NCI-H2081 (cell line): Measurements from ENCODE around the gene C19orf12.
"Not testable (repeated sequence)": the region's sequence is repeated elsewhere in the genome, so short reads cannot be mapped to it uniquely, and the experiment has no call there.

Source experiments
- DNase-seq, 2 experiments: peaks; one replicate each; lab custom pipeline; 2025; lab: John Stamatoyannopoulos, UW

C19orf12 gene

DNA sequence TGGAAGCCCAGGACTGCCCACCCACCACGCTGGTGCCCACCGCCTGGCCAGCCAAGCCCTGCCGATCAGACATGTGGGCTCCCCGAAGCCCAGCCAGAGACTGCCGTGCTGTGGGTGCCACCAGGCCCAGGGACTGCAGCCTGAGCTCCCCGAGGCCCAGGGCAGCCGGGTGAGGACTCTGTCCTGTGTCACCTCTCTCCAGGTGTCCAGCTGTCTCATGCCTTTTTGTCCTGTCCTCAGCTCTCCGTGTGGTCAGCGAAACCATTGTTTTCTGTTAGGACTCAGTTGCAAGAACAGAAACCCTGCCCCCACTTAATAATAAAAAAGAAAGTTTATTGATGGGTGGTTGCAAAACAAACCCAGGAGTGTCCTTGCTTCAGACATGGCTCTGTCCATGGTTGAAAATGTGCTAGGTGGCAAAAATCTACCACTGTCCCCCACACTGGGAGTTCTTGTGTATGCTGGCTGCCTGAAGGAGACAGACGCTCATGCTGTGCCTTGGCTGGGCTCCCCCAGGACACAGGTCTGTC lies 39.9 kb downstream of the C19orf12 start:
- no peak for DNase-seq

DNA sequence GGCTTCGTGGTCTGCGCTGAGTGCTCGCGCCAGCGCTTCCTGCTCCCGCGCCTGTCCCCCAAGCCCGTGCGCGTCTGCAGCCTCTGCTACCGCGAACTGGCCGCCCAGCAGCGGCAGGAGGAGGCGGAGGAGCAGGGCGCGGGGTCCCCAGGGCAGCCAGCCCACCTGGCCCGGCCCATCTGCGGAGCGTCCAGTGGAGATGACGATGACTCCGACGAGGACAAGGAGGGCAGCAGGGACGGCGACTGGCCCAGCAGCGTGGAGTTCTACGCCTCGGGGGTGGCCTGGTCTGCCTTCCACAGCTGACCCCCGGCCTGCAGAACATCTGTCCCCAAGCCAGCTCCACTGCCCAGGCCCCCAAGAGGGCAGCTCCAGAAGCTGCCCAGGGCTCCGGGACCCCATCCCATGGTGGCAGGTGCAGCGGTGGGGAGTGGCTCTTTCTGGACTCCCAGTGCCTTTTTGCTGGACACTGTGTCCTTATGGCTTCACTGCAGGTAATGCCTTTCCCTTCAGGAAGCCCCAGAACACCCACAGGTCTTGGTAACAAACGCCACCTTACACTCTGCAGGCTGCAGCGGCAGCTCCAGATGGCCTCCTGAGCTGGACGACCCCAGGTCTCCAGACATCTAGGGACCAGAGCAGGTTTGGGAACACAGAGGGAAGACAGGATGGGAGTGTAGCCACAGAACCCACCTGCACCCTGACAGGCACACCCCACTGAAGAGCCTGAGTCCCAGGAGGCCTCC lies 40.5 kb downstream of the C19orf12 start:
- no peak for DNase-seq

DNA sequence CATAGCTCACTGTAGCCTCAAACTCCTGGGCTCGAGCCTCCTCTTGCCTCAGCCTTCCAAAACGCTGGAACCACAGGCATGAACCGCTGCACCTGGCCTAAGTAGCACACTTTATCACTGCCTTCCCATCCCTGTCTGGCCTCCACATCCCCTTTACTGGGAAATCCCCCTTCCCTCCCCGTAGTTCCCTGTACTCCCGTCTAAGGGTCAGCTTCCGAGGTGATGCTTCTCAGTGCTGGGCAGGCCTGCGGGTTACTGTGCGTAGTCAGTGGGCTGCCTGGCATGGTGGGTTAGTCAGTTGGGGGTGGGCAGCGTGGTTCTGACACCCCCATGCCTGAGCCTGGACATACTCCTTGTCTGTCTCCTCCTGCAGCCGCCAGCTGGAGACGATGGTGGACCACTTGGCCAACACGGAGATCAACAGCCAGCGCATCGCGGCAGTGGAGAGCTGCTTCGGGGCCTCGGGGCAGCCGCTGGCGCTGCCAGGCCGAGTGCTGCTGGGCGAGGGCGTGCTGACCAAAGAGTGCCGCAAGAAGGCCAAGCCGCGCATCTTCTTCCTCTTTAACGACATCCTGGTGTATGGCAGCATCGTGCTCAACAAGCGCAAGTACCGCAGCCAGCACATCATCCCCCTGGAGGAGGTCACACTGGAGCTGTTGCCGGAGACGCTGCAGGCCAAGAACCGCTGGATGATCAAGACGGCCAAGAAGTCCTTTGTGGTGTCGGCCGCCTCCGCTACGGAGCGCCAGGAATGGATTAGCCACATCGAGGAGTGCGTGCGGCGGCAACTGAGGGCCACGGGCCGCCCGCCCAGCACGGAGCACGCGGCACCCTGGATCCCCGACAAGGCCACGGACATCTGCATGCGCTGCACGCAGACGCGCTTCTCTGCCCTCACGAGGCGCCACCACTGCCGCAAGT lies 41.4 kb downstream of the C19orf12 start:
- no peak for DNase-seq

DNA sequence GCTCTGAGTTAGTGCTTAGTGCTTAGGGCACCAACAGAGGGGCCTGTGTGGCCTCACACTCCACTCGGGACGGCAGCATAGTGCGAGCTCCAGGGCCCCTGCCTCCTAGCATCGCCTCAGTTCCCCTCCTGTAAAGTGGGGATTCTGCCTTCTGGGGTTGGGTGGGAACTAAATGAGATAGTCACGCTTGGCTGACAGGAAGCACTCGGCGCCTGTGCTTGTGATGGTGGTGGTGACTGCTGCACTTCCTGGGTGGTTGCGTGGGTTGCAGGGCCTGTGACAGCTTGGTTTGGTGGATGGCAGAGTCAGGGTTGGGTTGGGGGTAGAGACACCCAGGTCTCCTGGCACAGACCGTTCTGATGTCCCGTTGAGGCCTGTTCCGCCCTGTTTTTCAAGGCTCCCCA lies 42.1 kb downstream of the C19orf12 start:
- DNase-seq: no peak

DNA sequence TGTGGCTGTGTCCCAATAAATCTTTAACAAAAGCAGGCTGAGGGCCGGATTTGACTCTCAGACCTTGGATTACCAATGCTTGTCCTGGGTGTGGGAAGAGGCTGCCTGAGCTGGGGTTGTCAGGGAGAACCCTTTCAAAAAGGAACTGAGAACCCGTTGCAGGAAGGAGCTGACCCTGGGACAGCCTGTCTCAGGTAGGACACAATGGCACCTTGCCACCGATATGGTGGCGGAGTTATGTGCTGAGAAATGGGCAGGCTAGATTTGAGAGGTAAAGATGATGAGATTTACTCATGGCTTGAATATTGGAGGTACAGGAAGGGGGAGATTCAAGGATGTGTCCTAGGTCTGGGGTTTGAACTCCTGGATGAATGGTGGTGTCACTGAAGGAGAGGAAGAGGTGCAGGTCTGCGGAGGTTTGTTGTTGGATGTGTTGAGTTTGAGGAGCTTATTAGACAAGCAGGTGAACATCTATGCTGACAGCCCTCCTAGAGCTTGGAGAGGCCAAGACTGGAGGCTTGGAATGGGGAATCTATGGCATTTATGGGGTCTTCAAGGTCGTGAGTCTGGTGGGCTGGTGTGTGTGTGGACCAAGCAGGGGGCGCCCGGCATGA lies 42.6 kb downstream of the C19orf12 start:
- no peak for DNase-seq

DNA sequence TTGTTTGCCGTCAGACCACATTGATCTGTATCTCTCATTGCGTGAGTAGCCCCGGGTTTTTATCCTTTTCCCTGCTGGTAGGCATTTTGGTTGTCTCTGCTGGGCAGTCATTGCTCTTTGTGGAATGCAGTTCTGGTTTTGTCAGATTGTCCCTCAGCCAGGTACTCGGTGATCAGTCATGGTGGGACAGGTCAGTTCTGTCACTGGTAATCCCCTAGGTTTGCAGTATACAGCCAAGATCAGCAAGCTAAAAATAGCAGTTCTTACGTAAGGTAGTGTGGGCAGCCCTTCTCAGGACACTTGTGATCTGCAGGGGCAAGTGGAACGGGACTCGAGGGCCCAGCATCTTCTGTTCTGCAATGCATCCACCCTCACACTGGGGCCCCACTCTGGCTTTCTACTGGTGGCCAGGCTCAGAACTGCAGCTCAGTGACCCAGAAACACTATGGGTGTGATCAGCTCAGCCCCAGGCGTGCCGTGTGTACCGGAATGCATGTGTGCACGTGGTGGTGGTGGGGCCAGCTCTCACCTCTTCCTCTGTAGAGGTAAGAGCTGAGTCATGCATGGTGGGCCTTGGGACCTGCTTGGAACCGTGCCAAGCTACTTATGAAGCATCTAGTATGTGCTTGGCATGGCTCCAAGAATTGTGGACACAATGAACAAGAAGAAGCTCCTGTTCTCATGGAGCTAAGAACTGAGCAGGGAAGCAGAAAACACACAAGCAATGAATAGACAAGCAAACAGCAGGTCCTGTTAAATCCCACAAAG lies 43.5 kb downstream of the C19orf12 start:
- no peak for DNase-seq

DNA sequence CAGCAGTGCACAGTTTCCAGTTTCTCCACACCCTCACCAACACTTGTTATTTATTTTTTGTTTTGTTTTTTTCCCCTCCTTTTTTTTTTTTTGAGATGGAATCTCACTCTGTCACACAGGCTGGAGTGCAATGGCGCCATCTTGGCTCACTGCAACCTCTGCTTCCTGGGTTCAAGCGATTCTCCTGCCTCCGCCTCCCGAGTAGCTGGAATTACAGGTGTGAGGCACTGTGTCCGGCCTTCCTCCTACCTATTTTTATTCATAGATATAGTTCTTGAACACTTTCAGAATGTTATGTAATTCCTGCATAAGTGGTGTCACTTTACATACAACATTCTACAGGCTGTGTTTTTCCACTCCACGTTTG lies 44.1 kb downstream of the C19orf12 start:
- DNase-seq: not testable (repeated sequence)

DNA sequence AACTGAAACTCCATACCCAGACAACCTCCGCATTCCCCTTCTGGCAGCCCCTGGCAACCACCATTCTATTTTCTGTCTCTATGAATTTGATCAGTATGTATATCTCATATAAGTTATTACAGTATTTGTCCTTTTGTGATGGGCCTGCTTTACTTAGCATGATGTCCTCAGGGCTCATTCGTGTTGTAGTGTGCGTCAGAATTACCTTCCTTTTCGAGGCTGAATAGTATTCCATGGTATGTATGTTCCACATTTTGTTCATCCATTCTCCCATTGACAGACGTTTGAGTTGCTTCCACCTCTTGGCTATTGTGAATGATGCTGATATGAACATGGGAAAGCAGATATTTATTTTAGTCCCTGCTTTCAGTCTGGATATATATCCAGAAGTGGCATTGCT lies 44.8 kb downstream of the C19orf12 start:
- DNase-seq: no peak

DNA sequence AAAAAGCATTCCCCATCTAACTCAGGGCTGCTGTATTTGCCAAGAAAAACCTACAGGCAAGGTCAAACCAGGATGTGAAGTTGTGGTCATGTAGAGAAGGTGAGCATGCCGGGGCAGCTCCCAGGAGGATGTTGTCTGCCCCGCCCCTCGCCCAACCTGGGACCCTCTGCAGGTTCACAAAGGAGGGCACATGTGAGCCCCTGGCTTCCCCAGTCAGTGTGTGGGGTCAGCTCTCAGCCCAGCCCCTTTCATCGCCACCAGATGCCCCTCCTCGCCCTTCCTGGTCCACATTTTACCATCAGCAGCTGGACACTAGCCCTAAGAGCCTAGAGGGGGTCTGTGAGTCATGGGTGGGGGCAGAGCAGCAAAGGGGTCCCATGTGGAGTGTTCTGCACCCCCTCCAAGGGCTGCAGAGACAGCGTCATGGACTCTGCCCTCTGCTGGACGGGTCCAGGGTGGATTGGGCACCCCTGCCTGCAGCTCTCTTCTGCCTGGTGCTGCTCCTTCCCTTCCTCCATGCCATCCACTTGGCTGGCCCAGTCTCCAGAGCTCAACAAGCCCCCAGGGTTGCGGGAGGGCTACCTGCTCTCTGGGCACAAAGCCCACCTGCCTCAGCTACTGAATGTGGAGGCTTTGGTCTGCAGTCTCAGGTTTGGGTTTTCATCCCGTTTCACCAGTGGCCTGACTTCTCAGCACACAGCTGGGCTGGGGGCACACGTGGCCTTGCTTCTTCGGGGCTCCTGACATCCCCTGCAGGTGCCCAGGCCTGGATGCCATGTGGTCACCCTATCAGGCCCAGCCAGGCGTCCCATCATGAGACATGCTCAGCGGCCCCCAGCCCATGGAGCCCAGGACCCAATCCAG lies 46.1 kb downstream of the C19orf12 start:
- DNase-seq: no peak

DNA sequence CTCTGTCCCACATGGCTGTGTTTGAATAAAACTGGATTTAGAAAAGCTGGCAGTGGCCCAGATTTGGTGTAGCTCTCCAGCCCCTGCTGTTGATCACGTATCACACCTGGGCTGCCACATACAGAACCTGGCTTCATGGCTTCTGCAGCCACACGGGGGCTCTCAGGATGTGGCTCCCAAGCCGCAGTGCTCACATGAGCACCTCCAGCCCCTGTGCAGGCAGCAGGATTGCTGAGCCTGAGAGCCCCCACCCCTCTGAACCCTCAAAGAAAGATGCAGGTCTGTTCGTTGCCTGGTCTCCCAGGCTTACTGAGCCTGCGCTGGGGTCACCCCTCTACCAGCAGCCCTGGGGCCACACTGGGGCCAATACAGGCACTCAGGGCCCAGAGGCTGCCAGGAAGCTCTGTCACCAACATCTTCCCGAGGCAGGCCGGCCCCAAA lies 47.1 kb downstream of the C19orf12 start:
- DNase-seq: no peak

DNA sequence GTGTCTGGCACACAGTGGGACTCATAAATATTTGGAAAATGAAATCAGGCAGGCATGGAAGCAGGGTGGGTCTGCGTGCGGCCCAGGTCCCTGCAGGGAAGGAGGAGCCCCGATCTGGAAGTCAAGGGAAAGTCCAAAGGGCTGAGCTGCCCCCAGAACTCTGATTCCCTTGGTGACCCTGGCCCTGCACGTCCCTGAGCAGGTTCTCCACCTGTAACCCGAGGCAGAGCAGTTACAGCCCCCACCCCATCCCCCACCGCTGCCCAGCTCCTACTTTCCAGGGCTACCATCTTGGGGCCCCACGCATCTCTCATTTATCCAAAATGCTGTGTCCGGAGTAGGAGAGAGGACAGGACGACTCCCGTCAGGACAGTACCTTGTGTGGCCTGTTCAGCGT lies 47.7 kb downstream of the C19orf12 start:
- no peak for DNase-seq

DNA sequence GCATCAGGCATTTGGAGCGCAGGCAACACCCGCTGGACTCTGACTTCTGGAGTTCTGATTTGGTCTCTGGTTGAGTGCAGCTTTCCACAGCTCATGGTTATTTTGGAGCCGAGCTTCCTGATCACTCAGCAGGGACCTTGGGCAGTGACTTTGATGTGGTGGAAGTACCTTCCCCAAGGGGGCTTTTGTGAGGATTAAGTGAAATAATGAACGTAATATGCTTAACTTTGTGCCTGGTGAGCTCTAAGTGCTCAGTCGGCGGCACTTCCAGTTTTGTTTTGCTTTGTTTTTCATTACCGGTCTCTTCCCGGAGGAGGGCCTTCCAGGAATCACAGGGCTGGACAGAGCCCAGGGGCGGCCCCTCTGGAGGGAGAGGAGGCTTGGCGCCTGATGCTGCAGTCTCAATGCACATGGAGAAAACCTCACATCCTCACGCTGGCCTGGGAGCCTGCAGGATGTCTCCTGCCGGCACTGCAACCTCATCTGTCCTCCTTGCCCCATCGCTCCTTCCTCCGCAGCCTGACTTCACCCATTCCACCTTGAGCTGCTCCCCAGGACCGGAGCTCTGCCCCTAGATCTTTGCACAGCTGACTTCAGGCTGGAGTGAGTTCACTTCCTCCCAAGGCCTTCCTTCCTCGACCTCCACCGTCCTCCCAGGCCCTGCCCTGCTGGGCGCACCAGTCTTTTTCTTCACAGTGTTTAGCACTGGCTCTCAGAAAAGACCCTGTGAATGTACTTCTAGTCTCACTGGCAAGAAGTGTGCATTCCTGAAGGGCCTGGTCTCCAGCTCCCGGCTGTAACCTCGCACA lies 48.3 kb downstream of the C19orf12 start:
- no peak for DNase-seq

DNA sequence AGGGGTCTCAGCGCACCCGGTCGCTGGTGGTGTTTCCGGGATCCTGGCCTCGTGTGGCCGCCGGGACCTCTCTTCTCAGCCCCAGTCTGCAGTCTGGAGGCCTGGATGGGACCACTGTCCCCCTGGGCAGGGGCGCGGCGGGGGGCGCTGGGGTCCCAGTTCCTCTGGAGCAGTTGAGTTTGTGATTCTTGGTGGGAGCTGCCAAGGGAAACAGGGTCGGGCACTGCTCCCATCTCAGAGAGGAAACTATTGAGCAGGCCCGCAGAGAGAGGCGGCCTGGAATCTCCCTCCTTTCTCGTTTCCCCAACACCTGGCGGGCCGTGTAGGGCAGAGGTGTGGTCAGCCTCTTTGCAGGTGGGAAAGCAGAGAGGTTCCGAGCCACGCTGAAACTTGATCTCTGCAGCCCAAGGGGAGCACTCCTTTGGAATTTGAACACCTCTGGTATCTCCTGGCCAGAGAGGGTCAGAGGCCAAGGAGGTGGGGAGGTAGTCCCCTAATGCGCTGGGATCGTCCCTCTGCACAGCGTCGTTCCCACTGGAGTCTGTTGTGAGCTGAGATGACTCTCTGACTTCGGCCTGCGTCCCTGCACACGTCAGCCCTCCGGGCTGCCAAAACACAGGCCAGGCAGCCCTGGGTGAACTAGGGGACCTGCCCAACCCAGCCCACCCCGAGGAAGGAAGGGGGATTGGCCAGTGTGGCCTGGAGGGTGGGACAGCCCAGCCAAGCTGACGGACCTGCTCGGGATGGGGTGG lies 49.1 kb downstream of the C19orf12 start:
- no peak for DNase-seq

DNA sequence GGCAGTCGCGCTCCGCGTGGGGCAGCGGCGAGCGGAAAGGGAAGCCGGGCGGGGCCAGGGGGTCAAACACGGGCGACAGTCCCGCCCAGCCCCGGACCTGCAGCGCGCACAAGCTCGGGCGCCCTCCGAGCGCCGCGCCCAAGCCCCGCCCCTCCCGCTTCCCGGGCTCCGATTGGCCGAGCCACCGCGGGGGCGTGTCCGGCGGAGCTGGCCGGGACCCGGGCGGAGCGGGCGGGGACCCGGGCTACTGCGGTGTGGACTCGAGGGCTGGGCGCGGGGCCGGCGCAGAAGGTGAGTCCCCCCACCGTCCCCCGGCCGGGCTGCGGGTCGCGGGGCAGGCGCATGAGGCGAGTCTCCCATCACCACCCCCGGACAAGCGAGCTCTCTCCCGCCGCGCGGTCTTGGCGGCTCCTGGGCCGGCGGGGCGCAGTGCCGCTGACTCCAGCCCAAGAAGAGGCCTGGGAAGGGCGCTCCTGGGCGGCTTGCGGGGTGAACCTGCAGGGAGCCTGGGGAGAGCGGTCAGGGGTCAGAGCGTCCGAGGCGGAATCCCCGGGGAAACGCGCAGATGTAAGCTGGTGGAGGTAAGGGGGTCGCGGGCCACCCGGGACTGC lies 49.7 kb downstream of the C19orf12 start, which contains the start of gene PLEKHF1:
TSS of gene PLEKHF1 (plus strand) at position 247 of the 611 bp plus-strand sequence. CDS start 8,379 bp downstream, outside the sequence.
- peak; percentile 39 to 42 for DNase-seq

DNA sequence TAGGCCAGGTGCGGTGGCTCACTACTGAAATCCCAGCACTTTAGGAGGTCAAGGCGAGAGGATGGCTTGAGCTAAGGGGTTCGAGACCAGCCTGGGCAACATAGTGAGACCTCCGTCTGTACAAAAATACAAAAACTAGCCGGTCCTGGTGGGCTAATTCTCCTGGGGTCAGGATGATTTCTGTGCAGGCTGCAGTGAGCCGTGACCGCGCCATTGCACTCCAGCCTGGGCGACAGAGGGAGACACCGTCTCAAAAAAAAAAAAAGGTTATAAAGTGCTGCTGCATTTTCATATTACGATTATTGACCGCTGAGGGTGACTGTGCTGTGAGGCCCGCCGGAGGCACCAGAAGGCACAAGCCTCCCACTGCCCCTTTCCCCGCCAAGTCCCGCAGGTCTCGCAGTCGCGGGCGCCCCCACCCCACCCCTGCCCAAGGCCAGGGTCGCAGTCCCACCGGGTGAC lies 50.3 kb downstream of the C19orf12 start:
- DNase-seq: no peak

DNA sequence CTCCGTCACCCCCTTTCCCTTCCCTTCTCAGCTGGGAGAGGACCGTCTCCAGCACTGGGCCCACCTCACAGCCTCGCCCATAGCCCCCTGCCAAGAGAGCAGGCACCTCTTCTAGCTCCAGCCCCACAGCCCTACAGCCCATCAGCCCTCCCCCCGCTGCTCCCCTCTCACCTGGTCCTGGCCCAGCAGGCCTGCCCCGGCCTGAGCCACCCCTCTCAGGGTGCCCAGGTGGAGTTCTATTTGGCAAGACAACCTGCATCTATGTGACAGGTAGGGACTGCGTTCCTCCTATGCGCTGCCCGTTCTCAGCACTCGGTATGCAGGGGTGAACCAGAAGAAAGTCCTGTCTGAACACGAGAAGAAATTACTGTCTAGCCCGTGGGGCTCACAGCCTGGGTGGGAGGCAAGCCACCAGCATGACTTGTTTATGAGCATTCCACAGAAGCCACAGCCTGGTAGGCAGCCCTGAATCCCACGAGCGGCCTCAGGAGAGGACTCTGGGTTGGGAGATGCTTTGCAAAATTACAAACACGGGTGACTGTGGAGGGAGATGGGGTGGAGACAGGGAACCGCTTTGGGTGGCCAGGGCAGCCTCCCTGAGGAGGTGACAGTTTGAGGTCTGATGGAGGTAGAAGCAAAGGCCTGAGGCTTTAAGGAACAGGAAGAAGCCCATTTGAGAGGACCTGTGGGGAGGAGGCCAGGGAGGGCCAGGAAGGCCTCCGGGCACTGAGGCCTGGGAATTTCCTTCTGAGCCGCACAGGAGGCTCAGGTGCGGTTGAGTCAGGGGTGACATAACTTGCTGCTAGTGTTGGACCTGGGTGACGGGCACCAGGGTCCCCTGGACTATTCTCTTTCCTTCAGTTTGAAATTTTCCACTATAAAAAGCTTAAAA lies 51.0 kb downstream of the C19orf12 start:
- DNase-seq: no peak
